OCI-LY1 (cell line): ENCODE results near the gene CHST7.

Experiments
- CTCF ChIP-seq: fragments of 200-600 bp; sonication (generic), shearing (Covaris generic); IDR thresholded peaks from 2 replicates; pipeline ENCODE4 v1.5.1; 2017; ENCODE audit warnings: mild to moderate bottlenecking, antibody characterized with exemption, low read length, moderate library complexity, mixed read lengths
- EZH2 ChIP-seq: fragments of 200-600 bp; sonication (generic), shearing (Covaris generic); IDR thresholded peaks from 2 replicates; pipeline ENCODE4 v1.8.0; 2017; ENCODE audit warnings: borderline replicate concordance, mixed run types, mild to moderate bottlenecking, antibody characterized with exemption, low read length, moderate library complexity, mixed read lengths

- TF ChIP-seq CTCF (no peak), EZH2 (no peak)
These were observed 30.1 kb upstream of the CHST7 start for GRCh38 chrX:46543441-46543840.
